Activated T-cell treated with anti-CD3 and anti-CD28 coated beads for 4 hours (primary cell): ENCODE measurements around the gene NDUFA13.

Source experiments
- DNase-seq: peaks from one replicate; pipeline ENCODE4 v3.0.0-alpha.2; 2020

The NDUFA13 gene

DNA sequence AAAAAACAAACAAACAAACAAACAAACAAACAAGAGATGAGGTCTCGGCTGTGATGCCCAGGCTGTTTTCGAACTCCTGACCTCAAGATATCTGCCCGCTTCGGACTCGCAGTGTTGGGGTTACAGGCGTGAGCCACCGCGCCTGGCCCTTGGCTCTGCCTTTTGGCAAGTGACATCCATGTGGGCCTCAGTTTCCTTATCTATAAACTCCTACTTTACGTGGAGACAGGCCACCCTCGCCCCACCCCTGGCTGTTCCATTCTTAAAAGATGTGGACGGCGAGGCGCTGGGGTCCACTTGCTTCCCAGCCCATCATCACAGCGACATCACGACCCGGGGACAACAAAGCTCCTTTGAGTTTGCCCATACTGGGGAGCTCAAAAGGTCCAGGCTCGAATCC lies 2.3 kb upstream of the NDUFA13 start:
- DNase-seq: no peak

GRCh38 chr19:19514215-19514657 lies 1.8 kb upstream of the NDUFA13 start:
- DNase-seq: no peak

GRCh38 chr19:19514881-19515641 lies 964 bp upstream of the NDUFA13 start, which contains the start of gene TSSK6:
TSSK6 (minus strand) TSS chr19:19515548; CDS start chr19:19515427, 121 bp downstream.
- DNase-seq: no peak

DNA sequence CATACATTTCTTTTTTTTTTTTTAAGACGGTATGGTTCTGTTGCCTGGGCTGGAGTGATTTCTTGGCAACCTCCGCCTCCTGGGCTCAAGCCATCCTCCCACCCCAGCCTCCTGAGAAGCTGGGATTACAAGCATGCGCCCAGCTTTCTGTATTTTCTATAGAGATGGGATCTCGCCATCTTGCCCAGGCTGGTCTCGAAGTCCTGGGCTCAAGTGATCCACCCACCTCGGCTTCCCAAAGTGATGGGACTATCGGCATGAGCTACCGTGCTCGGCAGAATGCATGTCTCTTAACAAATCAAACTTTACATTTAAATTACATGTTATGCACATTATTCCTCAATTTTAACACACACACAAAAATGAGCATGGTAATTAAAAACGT lies 1.2 kb downstream of the NDUFA13 start:
- DNase-seq: no peak

DNA sequence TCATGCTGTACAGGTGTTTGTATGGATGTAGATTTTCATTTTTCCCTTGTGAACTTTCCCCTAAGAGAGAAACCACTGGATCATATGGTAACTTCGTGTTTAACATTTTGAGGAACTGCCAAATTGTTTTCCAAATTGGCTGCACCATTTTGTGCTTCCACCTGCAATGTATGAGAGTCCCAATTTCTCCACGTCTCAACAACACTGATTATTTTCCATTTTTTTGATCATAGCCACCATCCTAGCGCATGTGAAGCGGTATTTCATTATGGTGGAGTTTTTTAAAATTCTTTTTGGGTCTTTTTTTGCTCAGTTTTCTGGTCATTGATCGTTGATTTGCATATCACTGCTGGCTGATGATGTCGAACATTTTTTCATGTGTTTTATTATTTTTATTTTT lies 5.0 kb downstream of the NDUFA13 start:
- DNase-seq: no peak

GRCh38 chr19:19523177-19523576 lies 7.2 kb downstream of the NDUFA13 start:
- DNase-seq: no peak

DNA sequence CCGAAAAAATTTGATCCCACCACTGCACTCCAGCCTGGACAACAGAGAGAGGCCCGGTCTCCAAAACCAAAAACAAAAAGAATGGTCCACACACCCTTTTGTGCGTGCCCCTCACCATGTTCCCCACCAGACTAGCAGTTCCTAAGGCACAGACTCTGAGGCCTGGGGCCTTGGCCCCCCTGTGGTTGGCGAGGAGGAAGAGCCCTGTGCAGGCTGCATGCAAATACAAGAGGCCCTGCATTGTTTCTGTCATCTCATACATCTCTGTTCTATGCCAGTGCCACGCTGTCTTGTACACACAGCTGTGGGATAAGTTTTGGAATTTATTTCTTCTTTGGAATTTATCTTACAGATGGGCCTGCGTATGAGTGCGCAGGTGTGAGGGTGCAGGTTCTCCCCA lies 8.0 kb downstream of the NDUFA13 start:
- DNase-seq: no peak

DNA sequence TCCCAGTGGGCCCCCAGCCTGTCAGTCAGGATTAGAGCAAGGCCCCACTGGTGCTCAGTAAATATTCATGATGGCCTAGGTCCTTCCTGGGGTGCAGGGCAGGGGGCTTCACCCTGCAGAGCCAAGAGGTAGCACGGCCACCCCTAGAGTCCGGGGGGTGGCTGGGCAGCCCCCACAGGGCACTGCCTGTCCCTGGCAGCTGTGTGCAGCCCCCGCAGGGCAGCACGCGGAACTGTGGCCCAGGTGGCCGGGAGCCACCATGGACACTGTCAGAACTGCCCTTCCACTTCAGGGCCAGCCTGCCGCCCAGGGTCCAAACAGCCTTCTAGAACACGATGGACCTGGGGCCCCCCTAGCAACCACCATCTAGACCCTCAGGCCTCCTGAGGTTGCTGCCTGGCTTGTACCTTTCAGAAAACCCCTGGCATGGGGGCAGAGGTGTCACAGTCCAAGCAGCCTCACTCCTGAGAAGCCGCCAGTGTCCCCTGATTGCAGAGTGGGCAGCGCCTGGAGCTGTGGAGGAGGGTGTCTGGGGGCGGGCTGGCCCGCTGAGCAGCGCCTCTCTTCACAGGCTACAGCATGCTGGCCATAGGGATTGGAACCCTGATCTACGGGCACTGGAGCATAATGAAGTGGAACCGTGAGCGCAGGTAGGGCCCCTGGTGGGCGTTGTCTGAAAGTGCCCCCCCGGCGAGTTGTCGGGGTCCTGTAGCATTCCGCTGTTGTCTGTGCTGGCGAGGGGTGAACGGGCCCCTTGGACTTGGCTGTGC lies 9.8 kb downstream of the NDUFA13 start:
- DNase-seq: no peak

DNA sequence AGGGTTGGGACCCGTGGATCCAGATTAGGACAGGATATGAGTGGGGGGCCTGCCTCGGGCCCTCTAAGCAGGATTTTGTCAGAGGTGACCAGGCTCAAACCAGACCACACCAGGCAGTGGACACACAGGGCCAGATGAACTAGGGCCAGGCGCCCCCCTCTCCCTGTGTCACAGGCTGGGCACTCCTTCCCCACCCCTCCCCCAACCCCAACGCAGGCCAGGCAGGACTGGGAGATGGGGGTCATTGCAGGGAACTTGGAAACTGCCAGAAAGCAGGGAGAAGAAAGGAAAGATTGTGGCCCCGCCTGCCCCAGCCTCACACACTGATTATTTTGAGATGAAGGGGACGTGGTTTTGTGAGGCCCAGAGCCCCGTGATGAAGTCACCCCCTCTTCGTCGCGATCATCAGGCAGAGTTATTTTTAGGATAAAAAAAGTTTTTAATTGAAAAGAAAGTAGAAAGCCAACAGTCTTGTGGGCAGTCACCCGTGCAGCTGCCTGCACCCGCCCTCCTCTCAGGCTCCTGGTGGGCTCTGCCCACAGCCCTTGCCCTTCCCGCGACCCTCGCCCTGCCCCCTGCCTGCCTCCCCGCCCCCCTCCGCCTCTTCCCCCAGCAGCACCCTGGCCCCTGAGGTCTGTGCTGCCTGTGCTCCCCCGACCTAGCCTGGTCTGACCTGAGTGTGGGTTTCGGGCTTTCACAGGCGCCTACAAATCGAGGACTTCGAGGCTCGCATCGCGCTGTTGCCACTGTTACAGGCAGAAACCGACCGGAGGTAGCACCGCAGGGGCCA lies 10.8 kb downstream of the NDUFA13 start:
- no peak for DNase-seq

- no peak for DNase-seq
Measured at GRCh38 chr19:19527371-19527656, 11.3 kb downstream of the NDUFA13 start.

DNA sequence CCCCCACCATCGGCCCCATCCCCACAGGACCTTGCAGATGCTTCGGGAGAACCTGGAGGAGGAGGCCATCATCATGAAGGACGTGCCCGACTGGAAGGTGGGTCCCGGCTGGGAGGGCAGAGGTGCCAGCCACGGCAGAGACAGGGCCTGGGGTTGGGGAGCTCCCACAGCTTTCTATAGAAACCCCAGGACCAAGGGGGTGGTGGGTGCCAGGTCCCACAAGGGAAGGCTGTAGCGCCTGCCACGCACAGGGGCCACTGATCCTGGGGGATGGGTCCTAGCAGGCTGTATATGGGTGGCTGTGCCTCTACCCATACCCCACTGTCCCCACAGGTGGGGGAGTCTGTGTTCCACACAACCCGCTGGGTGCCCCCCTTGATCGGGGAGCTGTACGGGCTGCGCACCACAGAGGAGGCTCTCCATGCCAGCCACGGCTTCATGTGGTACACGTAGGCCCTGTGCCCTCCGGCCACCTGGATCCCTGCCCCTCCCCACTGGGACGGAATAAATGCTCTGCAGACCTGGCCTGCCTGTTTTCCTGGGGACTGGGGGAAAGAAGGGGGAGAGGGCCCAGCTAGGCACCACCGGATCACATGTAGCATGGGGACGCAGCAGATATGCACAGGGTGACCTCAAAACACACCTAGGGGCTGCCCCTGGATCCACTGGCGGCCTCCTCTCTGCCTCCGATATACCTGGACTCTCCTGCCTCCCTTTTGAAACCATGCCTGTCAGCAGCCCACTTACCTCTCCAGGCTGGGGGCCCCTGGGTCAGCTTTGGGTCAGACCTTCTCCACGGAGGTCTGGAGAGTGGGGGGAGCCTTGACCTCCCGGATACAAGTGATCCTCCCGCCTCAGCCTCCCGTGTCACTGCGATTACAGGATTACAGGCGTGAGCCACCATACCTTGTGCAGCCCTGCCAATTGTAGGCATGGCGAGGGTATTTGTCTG lies 11.9 kb downstream of the NDUFA13 start:
- DNase-seq: no peak

- no peak for DNase-seq
Measured at GRCh38 chr19:19528721-19529490, 12.9 kb downstream of the NDUFA13 start, which contains the start of gene YJEFN3. YJEFN3 (plus strand) TSS chr19:19528911; CDS start chr19:19528933, 22 bp downstream.

DNA sequence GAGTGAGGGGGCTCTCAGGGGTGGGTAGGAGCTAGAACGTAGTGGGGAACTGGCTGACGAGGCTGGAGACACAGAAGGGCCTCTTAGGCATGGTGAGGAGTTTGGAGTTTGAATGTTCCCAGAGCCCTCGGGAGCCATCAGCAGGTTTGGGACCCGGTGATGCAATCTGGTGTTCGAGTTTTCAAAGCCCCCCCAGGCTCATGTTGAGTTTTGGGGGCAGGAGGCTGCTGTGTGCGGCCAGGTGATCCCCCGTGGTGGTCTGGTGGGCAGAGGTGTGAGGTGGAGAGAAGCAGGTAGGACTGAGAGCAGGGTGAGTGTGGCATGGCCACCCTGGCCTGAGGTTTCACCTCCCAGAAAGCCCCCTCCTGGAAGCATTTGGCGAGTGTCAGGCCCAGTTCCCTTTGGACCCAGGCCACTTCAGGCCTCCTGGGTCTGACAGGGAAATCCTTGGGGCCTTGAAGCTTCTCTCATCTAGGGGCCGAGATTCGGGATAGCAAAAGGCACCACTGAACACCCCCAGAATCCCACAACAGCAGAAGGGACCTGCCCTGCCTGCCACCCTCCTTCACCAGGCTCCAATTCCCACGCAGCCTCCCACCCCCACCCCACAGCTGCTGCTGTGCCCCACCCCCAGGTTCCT lies 13.9 kb downstream of the NDUFA13 start:
- DNase-seq: no peak

DNA sequence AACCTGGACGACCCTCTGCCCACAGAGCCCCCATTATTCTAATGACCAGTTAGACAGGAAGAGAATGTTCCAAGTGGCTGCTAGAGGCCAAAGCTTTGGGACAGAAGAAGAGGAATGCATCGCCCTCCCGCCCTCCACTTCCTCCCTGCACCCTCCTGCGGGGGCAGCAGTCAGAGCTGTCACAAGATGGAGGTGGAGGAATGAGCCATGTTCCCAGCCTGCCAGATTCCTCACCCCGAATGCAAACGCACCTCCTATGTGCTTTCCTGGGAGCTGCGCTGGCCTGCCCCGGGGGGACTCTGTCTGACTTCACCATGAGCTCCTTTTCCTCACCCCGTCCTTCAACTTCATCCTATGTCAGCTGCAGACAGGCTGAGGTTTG lies 14.4 kb downstream of the NDUFA13 start:
- no peak for DNase-seq

GRCh38 chr19:19530889-19531288 lies 14.9 kb downstream of the NDUFA13 start:
- no peak for DNase-seq

GRCh38 chr19:19531951-19532805 lies 16.2 kb downstream of the NDUFA13 start:
- DNase-seq: peak; percentile 84

DNA sequence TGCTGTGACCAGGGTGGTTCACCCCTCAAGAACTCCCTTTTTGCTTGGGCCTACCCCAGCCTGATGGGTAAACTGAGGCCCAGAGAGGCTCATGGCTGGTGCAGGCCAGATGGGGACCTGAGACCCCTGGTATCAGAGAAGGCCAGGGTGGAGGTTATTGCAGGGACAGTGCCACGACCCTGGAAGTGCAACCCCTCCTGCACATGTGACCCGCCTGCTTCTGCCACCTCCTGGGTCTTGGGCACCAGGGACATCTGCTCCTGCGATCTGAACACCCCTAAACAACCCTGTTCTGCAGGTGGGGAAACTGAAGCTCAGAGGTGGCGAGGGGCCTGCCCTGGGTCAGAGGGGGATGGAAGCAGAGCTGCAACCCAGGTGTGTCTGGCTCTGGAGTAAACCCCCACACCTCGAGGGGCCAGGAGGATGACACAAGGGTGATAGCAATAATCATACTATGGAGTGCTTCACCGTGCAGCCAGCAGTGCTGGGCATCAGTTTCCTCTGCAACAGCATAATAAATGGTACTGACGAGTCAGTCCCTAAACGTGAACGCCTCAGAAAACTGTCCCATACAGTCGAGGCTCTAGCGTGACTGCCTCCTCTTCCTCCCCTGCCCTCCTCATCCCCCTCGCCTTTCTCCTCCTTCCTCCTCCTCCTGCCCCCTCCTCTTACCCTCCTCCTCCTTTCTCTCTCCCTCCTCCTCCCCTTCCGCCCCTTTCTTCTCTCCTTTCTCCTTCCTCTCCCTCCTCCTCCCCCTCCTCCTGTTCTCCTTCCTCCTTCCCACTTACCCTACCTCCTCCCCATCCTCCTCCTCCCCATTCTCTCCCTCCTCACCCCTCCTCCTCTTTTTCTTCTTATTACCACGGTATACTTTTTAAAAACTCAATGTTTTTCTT lies 17.0 kb downstream of the NDUFA13 start:
- no peak for DNase-seq

DNA sequence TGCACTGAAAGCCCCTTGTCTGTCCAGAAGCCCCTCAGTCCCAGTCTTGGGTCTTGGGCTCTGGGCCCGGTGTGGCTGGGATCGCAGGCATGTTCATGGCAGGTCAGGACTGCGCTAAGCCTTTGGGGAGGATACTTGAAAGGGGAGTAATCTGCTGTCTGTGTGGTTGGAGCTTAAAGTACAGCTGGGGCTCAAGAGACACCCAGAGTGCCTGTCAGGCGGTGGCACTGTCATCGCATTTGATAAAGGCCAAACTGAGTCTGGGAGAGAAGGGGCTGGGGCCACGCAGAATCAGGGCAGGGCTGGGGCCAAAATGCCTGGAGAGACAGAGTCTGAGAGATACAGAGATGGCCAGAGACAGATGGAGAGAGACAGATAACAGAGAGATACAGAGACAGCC lies 17.8 kb downstream of the NDUFA13 start:
- DNase-seq: no peak
